H9 (cell line): ENCODE data around the gene PARD6B. TPM values are rescaled to one million over a fixed set of nuclear protein-coding genes. Genes with fewer than 3 reads are reported as not detected.
A peak's percentile ranks its signal among the peaks of the same experiment; 100 is the strongest.

Experiments used
- DNase-seq: peaks from one replicate; pipeline ENCODE4 v3.0.0-alpha.2; 2017
- H2AFZ ChIP-seq: one replicate; pipeline ENCODE4 v1.6.1; 2013; ENCODE audit warnings: mild to moderate bottlenecking, low read length, control low read depth, moderate library complexity
- H2AK5ac ChIP-seq: 2 replicates; pipeline ENCODE4 v1.6.1; 2013; ENCODE audit warnings: low read length, control low read depth, mixed read lengths; ENCODE audit not compliant: insufficient read length
- H2BK120ac ChIP-seq: one replicate; pipeline ENCODE4 v1.6.1; 2013; ENCODE audit warnings: low read depth, mild to moderate bottlenecking, low read length, control low read depth, inconsistent platforms; ENCODE audit not compliant: poor library complexity, severe bottlenecking
- H2BK12ac ChIP-seq: 2 replicates; pipeline ENCODE4 v1.6.1; 2013; ENCODE audit warnings: low read length, control low read depth, mixed read lengths, low read depth; ENCODE audit not compliant: insufficient read length
- H2BK15ac ChIP-seq: 2 replicates; pipeline ENCODE4 v1.6.1; 2013; ENCODE audit warnings: low read depth, low read length, control low read depth
- H2BK20ac ChIP-seq: one replicate; pipeline ENCODE4 v1.6.1; 2013; ENCODE audit warnings: low read depth, mild to moderate bottlenecking, low read length, control low read depth, inconsistent platforms; ENCODE audit not compliant: poor library complexity, severe bottlenecking
- H2BK5ac ChIP-seq: 2 replicates; pipeline ENCODE4 v1.6.1; 2013; ENCODE audit warnings: low read length, control low read depth, mixed read lengths; ENCODE audit not compliant: insufficient read length
- H3K14ac ChIP-seq: 2 replicates; pipeline ENCODE4 v1.6.1; 2013; ENCODE audit warnings: low read length, control low read depth; ENCODE audit not compliant: insufficient read depth
- H3K18ac ChIP-seq: 2 replicates; pipeline ENCODE4 v1.6.1; 2013; ENCODE audit warnings: low read depth, mild to moderate bottlenecking, mixed read lengths, low read length, control low read depth; ENCODE audit not compliant: insufficient read length
- H3K23ac ChIP-seq: 2 replicates; pipeline ENCODE4 v1.6.1; 2013; ENCODE audit warnings: low read length, control low read depth, mixed read lengths, low read depth; ENCODE audit not compliant: insufficient read length
- H3K23me2 ChIP-seq: 2 replicates; pipeline ENCODE4 v1.6.1; 2013; ENCODE audit warnings: low read depth, mild to moderate bottlenecking, mixed read lengths, low read length, control low read depth; ENCODE audit not compliant: insufficient read length, poor library complexity, severe bottlenecking
- H3K27ac ChIP-seq: 2 replicates; pipeline ENCODE4 v1.5.1; 2013; ENCODE audit warnings: low read length, control low read depth, mixed read lengths, low read depth; ENCODE audit not compliant: insufficient read length
- H3K27me3 ChIP-seq: 2 replicates; pipeline ENCODE4 v1.6.1; 2013; ENCODE audit warnings: low read length, control low read depth, inconsistent platforms; ENCODE audit not compliant: insufficient read depth
- H3K4ac ChIP-seq: 2 replicates; pipeline ENCODE4 v1.6.1; 2013; ENCODE audit warnings: low read depth, mild to moderate bottlenecking, control low read depth, inconsistent platforms, low read length, moderate library complexity
- H3K4me1 ChIP-seq: 2 replicates; pipeline ENCODE4 v1.6.1; 2013; ENCODE audit warnings: low read length, control low read depth, inconsistent platforms; ENCODE audit not compliant: insufficient read depth
- H3K4me2 ChIP-seq: 2 replicates; pipeline ENCODE4 v1.6.1; 2013; ENCODE audit warnings: low read length, control low read depth, mixed read lengths; ENCODE audit not compliant: insufficient read length, insufficient read depth
- H3K56ac ChIP-seq: 2 replicates; pipeline ENCODE4 v1.6.1; 2013; ENCODE audit warnings: low read depth, mild to moderate bottlenecking, mixed read lengths, low read length, control low read depth; ENCODE audit not compliant: insufficient read length
- H3K79me1 ChIP-seq: 2 replicates; pipeline ENCODE4 v1.6.1; 2013; ENCODE audit warnings: low read depth, mild to moderate bottlenecking, moderate library complexity, low read length, control low read depth, inconsistent platforms; ENCODE audit not compliant: insufficient read depth, poor library complexity, severe bottlenecking
- H3K79me2 ChIP-seq: 2 replicates; pipeline ENCODE4 v1.6.1; 2013; ENCODE audit warnings: low read length, control low read depth, inconsistent platforms; ENCODE audit not compliant: insufficient read depth
- H3K9ac ChIP-seq: 2 replicates; pipeline ENCODE4 v1.6.1; 2013; ENCODE audit warnings: low read length, control low read depth, mixed read lengths; ENCODE audit not compliant: insufficient read length; ENCODE audit errors: extremely low read depth
- H3K9me3 ChIP-seq: one replicate; pipeline ENCODE4 v1.6.1; 2013; ENCODE audit warnings: low read depth, low read length, inconsistent platforms; ENCODE audit not compliant: control insufficient read depth
- H3T11ph ChIP-seq: one replicate; pipeline ENCODE4 v1.6.1; 2013; ENCODE audit warnings: mild to moderate bottlenecking, low read length, control low read depth, inconsistent platforms
- H4K20me1 ChIP-seq: one replicate; pipeline ENCODE4 v1.6.1; 2013; ENCODE audit not compliant: control insufficient read depth, insufficient read length, insufficient read depth
- H4K5ac ChIP-seq: 2 replicates; pipeline ENCODE4 v1.6.1; 2013; ENCODE audit warnings: low read depth, mild to moderate bottlenecking, mixed read lengths, low read length, control low read depth; ENCODE audit not compliant: insufficient read length
- H4K8ac ChIP-seq: replicated peaks from 2 replicates; pipeline ENCODE4 v1.6.1; 2013; ENCODE audit warnings: low read length, control low read depth, mixed read lengths, low read depth; ENCODE audit not compliant: insufficient read length
- H4K91ac ChIP-seq: 2 replicates; pipeline ENCODE4 v1.6.1; 2013; ENCODE audit warnings: low read depth, mild to moderate bottlenecking, moderate library complexity, mixed read lengths, low read length, control low read depth; ENCODE audit not compliant: insufficient read length
- H3K27ac Mint-ChIP-seq, 3 experiments: 2 replicates in 2 of 3; 3 replicates in 1 of 3; pipeline ENCODE4 v1.8.0; 2020 to 2021; ENCODE audit warnings: mixed read lengths in 3 of 3, mild to moderate bottlenecking in 1 of 3, moderate library complexity in 1 of 3
- H3K27me3 Mint-ChIP-seq: 2 replicates; pipeline ENCODE4 v1.8.0; 2021; ENCODE audit warnings: low read depth, mild to moderate bottlenecking, moderate library complexity, mixed read lengths
- H3K36me3 Mint-ChIP-seq, 3 experiments: 2 replicates in 2 of 3; 3 replicates in 1 of 3; pipeline ENCODE4 v1.8.0; 2020 to 2021; ENCODE audit warnings: low read depth in 3 of 3, mixed read lengths in 3 of 3; ENCODE audit not compliant: insufficient read depth in 1 of 3
- H3K4me1 Mint-ChIP-seq, 2 experiments: 2 replicates each; pipeline ENCODE4 v1.8.0; 2020; ENCODE audit warnings: mixed read lengths in 2 of 2
- H3K4me3 Mint-ChIP-seq, 2 experiments: 2 replicates in 1 of 2; 3 replicates in 1 of 2; pipeline ENCODE4 v1.8.0; 2020 to 2021; ENCODE audit warnings: mild to moderate bottlenecking in 2 of 2, mixed read lengths in 2 of 2, moderate library complexity in 1 of 2
- H3K9me3 Mint-ChIP-seq, 2 experiments: 2 replicates in 1 of 2; 3 replicates in 1 of 2; pipeline ENCODE4 v1.8.0; 2020; ENCODE audit warnings: mild to moderate bottlenecking in 2 of 2, mixed read lengths in 2 of 2, moderate library complexity in 1 of 2
- WGBS: extraction: QIAGEN DNeasy Blood & Tissue Kit; methylation state at CpG from one replicate; pipeline ENCODE4 v1.1.7; 2013; ENCODE audit warnings: missing lambda C conversion rate, low lambda C conversion rate, mixed read lengths; ENCODE audit not compliant: insufficient read length; ENCODE audit errors: extremely low coverage; 5-methylcytosine and 5-hydroxymethylcytosine counted together
- total RNA-seq: library from RNA; stranded (reverse); gene quantifications from 2 replicates; pipeline ENCODE4 v1.2.1, GENCODE V29; 2021
- TF ChIP-seq, protein P1 (sequence below): fragments of 200-600 bp; sonication (generic); conservative IDR thresholded peaks from 3 replicates; pipeline ENCODE4 v1.8.0; 2021; ENCODE audit warnings: antibody characterized with exemption, mild to moderate bottlenecking

Gene PARD6B
- total RNA-seq, 1 experiment from 2014 or later, result 27.4 TPM

- WGBS, result no CpG with 5 or more reads among the region's 11 CpGs
- H2BK20ac ChIP-seq, result no peak overlapping the region
- no peak overlapping the region for H3K23ac ChIP-seq
- no peak overlapping the region for H2AFZ ChIP-seq
- no peak overlapping the region for H3K56ac ChIP-seq
- H3K9ac ChIP-seq, result no peak overlapping the region
- no peak overlapping the region for H4K91ac ChIP-seq
- H3K4me1 Mint-ChIP-seq, result peaks cover 16 to 37% of the 10 kb centered on the region in 2 experiments
- TF ChIP-seq, protein P1, sequence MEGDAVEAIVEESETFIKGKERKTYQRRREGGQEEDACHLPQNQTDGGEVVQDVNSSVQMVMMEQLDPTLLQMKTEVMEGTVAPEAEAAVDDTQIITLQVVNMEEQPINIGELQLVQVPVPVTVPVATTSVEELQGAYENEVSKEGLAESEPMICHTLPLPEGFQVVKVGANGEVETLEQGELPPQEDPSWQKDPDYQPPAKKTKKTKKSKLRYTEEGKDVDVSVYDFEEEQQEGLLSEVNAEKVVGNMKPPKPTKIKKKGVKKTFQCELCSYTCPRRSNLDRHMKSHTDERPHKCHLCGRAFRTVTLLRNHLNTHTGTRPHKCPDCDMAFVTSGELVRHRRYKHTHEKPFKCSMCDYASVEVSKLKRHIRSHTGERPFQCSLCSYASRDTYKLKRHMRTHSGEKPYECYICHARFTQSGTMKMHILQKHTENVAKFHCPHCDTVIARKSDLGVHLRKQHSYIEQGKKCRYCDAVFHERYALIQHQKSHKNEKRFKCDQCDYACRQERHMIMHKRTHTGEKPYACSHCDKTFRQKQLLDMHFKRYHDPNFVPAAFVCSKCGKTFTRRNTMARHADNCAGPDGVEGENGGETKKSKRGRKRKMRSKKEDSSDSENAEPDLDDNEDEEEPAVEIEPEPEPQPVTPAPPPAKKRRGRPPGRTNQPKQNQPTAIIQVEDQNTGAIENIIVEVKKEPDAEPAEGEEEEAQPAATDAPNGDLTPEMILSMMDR, result no peak
- H4K8ac ChIP-seq, result no peak overlapping the region
- no peak overlapping the region for H2BK120ac ChIP-seq
- H3K9me3 ChIP-seq, result no peaks in the 10 kb centered on the region
- H3K18ac ChIP-seq, result peak overlapping the region; percentile 1
- H3K4me1 ChIP-seq, result no peaks in the 10 kb centered on the region
- H3K4ac ChIP-seq, result no peak overlapping the region
- no peak overlapping the region for H2BK5ac ChIP-seq
- no peak overlapping the region for H3K27ac ChIP-seq
- H2BK12ac ChIP-seq, result no peak overlapping the region
- no peaks in the 10 kb centered on the region for H3K9me3 Mint-ChIP-seq
- H3K27ac Mint-ChIP-seq, result no peak overlapping the region; a peak in 2 of 7 replicates
- H3K79me2 ChIP-seq, result no peaks in the 10 kb centered on the region
- DNase-seq, result no peak
- no peak overlapping the region; a peak in 1 of 5 replicates for H3K4me3 Mint-ChIP-seq
- no peaks in the 10 kb centered on the region for H3K27me3 ChIP-seq
- H3K27me3 Mint-ChIP-seq, result peaks cover 8% of the 10 kb centered on the region; the same call in 1 of the 2 replicates
- H2AK5ac ChIP-seq, result no peak overlapping the region
- no peak overlapping the region for H3K14ac ChIP-seq
- no peak overlapping the region for H3T11ph ChIP-seq
- H4K5ac ChIP-seq, result no peak overlapping the region
- no peaks in the 10 kb centered on the region for H4K20me1 ChIP-seq
- no peaks in the 10 kb centered on the region for H3K79me1 ChIP-seq
- no peaks in the 10 kb centered on the region for H3K36me3 Mint-ChIP-seq
- H2BK15ac ChIP-seq, result no peak overlapping the region
- no peaks in the 10 kb centered on the region for H3K23me2 ChIP-seq
- no peak overlapping the region for H3K4me2 ChIP-seq
Measured at GRCh38 chr20:50789968-50790650, 58.7 kb downstream of the PARD6B start.
